ENCODE data around the gene CTTNBP2.

DNA sequence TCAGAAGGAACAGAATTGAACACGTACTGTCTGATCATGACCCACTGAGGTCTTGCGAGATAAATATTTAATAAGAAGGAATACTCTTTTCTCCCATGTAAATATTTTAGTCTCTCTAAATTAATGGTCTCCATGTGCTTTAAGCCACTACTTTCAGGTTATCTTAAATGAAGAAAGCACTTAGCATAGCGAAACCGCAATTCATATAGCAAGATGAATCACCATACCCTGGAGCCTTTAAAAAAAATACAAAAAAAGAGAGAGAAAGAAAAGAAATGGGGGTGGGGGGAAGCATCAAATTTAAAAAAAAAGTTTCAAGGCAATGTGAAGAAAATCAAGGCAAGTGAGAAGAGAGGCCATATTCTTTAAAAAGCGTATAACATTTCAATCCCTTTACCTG, 82.5 kb downstream of the CTTNBP2 start:
- TF ChIP-seq, protein P1, sequence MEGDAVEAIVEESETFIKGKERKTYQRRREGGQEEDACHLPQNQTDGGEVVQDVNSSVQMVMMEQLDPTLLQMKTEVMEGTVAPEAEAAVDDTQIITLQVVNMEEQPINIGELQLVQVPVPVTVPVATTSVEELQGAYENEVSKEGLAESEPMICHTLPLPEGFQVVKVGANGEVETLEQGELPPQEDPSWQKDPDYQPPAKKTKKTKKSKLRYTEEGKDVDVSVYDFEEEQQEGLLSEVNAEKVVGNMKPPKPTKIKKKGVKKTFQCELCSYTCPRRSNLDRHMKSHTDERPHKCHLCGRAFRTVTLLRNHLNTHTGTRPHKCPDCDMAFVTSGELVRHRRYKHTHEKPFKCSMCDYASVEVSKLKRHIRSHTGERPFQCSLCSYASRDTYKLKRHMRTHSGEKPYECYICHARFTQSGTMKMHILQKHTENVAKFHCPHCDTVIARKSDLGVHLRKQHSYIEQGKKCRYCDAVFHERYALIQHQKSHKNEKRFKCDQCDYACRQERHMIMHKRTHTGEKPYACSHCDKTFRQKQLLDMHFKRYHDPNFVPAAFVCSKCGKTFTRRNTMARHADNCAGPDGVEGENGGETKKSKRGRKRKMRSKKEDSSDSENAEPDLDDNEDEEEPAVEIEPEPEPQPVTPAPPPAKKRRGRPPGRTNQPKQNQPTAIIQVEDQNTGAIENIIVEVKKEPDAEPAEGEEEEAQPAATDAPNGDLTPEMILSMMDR (IDR thresholded peaks at IDR 0.05): no peak
- no peak for TF ChIP-seq POLR2AphosphoS5 (IDR thresholded peaks at IDR 0.05)

All from transverse colon (tissue), 4 donors.